ENCODE data around the gene ARHGAP15. TPM values are rescaled to one million over a fixed set of nuclear protein-coding genes. Genes with fewer than 3 reads are reported as not detected.

Gene ARHGAP15
- total and polyA plus RNA-seq, 12 donors, result 4.7 to 33.8 (median 10.4) TPM

DNA sequence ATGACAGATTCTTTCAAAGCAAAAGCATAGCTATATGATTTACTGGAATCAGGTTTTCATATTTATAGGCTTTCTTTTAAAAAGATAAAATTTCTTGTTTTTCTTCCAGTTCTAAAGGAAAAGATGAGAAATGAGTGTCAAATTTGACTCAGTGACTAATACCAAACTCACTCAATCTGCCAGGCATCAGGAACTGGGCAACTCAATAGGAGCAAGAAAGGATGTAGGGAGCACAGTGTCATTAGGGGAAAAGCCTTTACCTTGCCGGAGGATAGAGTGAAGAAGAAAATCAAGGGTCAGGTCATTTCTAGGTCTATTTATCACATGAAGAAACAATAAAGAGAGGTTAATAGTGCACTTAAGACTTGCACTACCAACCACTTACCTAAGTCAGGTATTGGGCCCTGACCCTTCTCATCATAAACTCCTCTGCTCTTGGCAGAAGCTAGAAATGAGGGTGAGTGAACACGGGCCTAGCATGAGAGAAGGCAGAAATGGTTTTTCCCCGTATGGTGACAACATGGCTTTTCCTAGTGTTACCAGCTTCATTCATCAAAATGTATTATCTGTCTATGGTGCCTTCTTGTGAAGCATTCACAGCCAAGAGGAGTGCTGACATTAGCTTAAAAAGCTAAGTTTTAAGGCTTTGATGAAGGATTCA, 151.0 kb downstream of the ARHGAP15 start:
- Histone ChIP-seq H3K4me1 (replicated peaks in 1 of 2) (no peaks in the 10 kb centered on the region), H3K9me3 (replicated peaks in 1 of 3) (no peaks in the 10 kb centered on the region), H3K4me3 (no peak overlapping the region), H3K36me3 (replicated peaks in 1 of 2) (no peaks in the 10 kb centered on the region), H3K27ac (no peak overlapping the region), H3K27me3 (no peaks in the 10 kb centered on the region)
- TF ChIP-seq POLR2A (IDR thresholded peaks at IDR 0.05), result no peak
- TF ChIP-seq, protein P1, sequence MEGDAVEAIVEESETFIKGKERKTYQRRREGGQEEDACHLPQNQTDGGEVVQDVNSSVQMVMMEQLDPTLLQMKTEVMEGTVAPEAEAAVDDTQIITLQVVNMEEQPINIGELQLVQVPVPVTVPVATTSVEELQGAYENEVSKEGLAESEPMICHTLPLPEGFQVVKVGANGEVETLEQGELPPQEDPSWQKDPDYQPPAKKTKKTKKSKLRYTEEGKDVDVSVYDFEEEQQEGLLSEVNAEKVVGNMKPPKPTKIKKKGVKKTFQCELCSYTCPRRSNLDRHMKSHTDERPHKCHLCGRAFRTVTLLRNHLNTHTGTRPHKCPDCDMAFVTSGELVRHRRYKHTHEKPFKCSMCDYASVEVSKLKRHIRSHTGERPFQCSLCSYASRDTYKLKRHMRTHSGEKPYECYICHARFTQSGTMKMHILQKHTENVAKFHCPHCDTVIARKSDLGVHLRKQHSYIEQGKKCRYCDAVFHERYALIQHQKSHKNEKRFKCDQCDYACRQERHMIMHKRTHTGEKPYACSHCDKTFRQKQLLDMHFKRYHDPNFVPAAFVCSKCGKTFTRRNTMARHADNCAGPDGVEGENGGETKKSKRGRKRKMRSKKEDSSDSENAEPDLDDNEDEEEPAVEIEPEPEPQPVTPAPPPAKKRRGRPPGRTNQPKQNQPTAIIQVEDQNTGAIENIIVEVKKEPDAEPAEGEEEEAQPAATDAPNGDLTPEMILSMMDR (IDR thresholded peaks at IDR 0.05), result no peak
- WGBS, 4 donors, result 85 to 97% (median 88%) methylated on average over 3 of the region's 3 CpGs
- intact Hi-C loops (cut with DNase I), result no loop called here
- DNase-seq, result no peak

DNA sequence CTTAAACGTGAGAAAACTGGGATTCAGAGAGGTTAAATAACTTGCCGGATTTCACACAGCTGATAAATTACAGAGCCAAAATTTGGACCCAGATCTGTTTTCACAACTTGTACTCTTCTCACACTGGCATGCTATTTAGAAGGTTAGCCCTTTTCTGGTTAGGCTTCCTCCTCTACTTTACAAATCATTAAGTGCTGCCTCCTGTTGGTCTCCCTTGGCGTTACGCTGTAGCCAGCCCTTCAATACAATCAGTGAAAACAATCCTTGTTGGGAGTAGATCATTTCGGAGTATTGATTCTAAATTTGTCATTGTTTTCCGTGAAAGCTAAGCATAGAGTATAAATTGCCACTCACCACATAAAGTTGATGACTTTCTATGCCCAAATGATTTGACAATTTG, 153.5 kb downstream of the ARHGAP15 start:
- H3K27me3 ChIP-seq, result no peaks in the 10 kb centered on the region
- H3K4me1 ChIP-seq (replicated peaks in 1 of 2), result no peaks in the 10 kb centered on the region
- DNase-seq, result no peak
- intact Hi-C loops (cut with DNase I), result no loop called here
- WGBS, 4 donors, result 84 to 90% (median 87%) methylated on average over 6 of the region's 6 CpGs
- no peaks in the 10 kb centered on the region for H3K36me3 ChIP-seq (replicated peaks in 1 of 2)
- TF ChIP-seq POLR2A (IDR thresholded peaks at IDR 0.05), result no peak
- TF ChIP-seq, protein P1 (IDR thresholded peaks at IDR 0.05), result no peak
- no peak overlapping the region for H3K4me3 ChIP-seq
- no peaks in the 10 kb centered on the region for H3K9me3 ChIP-seq (replicated peaks in 1 of 3)
- no peak overlapping the region for H3K27ac ChIP-seq

DNA sequence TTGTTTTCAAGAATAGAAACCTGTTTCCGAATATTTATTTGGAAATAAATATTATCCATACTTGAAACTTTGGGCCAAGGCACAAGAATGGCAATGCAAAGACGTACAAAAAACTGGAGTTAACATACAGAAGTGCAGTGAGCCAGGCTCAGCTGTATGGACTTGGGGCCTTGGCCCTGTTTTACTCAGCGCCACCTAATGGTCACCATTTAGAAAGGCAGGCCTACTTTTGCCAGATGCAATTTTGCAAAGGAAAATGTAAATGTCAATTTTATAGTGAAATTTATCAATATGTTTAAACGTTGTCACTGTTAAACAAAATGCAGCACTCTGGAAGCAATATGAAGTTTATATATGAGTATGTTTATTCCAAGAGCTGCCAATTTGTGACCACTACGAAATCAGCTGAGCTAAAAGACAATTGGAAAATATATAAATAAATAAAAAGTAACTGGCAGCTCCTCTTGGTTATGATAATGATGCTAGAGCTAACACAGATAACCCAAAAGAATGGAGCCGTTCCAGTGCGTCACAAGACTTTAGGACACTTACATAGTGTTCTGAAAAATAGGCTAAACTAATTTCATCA, 155.0 kb downstream of the ARHGAP15 start:
- H3K27me3 ChIP-seq, result no peaks in the 10 kb centered on the region
- DNase-seq, result peak in 3 of 7 donors; percentile 9 to 26 (median 14)
- H3K4me3 ChIP-seq, result no peak overlapping the region
- no peaks in the 10 kb centered on the region for H3K36me3 ChIP-seq (replicated peaks in 1 of 2)
- H3K27ac ChIP-seq, result no peak overlapping the region
- 42 to 47% (median 42%) methylated on average over 7 of the region's 7 CpGs for WGBS, 4 donors
- TF ChIP-seq, protein P1 (IDR thresholded peaks at IDR 0.05), result peak; percentile 24 to 61 (median 42)
- TF ChIP-seq POLR2A (IDR thresholded peaks at IDR 0.05), result no peak
- no peaks in the 10 kb centered on the region for H3K4me1 ChIP-seq (replicated peaks in 1 of 2)
- H3K9me3 ChIP-seq (replicated peaks in 1 of 3), result no peaks in the 10 kb centered on the region
- intact Hi-C loops (cut with DNase I), result no loop called here

DNA sequence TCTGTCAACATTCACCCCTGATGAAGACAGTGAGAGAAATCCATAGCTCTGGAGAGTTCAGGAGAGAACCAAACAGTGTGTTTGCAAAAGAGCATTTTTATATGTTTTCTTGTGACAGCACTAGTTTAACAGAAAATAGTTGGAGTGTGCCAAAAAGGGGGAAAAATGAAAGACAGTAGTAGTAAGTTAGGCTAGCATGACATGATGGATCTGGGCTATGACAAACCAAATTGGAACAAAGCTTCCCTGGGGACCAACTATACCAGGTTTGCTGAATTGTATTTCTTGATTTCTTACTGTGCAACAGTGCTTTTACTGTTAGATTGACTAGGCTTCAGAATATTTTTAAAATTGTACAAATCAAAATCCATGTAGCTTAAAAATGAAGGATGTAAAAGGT, 159.8 kb downstream of the ARHGAP15 start:
- no peak overlapping the region for H3K4me3 ChIP-seq
- no peak overlapping the region for H3K27ac ChIP-seq
- no peak for TF ChIP-seq POLR2A (IDR thresholded peaks at IDR 0.05)
- TF ChIP-seq, protein P1 (IDR thresholded peaks at IDR 0.05), result no peak
- no peaks in the 10 kb centered on the region for H3K36me3 ChIP-seq (replicated peaks in 1 of 2)
- no peak for DNase-seq
- no peaks in the 10 kb centered on the region for H3K27me3 ChIP-seq
- intact Hi-C loops (cut with DNase I), result no loop called here
- H3K9me3 ChIP-seq (replicated peaks in 1 of 3), result no peaks in the 10 kb centered on the region
- H3K4me1 ChIP-seq (replicated peaks in 1 of 2), result no peaks in the 10 kb centered on the region

Measured in adrenal gland (tissue), 12 donors.